ENCODE measurements around the gene HM13. TPM values are rescaled to one million over a fixed set of nuclear protein-coding genes. Genes with fewer than 3 reads are reported as not detected.

HM13 gene
- total and polyA plus RNA-seq, 2 of the 13 experiments (the other 11 are each of a cell fraction or from before 2014, with no cell fraction given): 118 to 243 TPM

DNA sequence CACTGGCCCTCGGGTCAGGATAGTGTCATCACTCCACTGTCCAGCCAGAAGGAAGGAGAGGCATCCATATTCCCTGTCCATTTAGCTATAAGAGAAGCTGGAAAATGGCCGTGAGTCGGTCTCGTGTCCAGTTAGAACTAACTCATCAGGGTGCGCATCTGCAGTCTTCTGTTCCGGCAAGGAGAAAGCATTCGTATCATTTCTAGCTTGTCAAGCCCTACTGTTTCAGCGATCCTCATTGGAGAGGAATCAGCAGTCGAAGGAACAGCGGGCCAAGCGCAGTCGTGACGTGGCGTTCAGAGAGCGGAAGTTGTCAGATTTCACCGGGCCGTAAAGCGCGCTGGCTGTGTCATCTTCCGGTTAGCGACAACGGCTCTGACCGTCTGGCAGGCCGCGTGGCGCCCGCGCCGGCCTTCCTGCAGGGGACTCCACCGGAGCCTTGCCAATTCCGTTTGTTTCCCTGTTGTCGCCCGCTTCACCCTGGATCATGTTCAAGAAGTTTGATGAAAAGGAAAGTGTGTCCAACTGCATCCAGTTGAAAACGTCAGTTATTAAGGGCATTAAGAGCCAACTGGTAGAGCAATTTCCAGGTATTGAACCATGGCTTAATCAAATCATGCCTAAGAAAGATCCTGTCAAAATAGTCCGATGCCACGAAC lies 32.9 kb downstream of the HM13 start (continued):
- TF ChIP-seq, protein P1, sequence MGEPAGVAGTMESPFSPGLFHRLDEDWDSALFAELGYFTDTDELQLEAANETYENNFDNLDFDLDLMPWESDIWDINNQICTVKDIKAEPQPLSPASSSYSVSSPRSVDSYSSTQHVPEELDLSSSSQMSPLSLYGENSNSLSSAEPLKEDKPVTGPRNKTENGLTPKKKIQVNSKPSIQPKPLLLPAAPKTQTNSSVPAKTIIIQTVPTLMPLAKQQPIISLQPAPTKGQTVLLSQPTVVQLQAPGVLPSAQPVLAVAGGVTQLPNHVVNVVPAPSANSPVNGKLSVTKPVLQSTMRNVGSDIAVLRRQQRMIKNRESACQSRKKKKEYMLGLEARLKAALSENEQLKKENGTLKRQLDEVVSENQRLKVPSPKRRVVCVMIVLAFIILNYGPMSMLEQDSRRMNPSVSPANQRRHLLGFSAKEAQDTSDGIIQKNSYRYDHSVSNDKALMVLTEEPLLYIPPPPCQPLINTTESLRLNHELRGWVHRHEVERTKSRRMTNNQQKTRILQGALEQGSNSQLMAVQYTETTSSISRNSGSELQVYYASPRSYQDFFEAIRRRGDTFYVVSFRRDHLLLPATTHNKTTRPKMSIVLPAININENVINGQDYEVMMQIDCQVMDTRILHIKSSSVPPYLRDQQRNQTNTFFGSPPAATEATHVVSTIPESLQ (CRISPR knock-in tag; conservative IDR thresholded peaks at IDR 0.05): no peak
- TF ChIP-seq ZNF446 (CRISPR knock-in tag; IDR thresholded peaks at IDR 0.05) (no peak), NCOA2 (CRISPR knock-in tag; IDR thresholded peaks at IDR 0.05) (peak; percentile 66), ZNF230 (CRISPR knock-in tag; IDR thresholded peaks at IDR 0.05) (peak; percentile 78; the same call in 1 of the 2 replicates), DR1 (CRISPR knock-in tag; IDR thresholded peaks at IDR 0.05) (peak; percentile 75), ZFP36L1 (CRISPR knock-in tag; IDR thresholded peaks at IDR 0.05) (no peak), RARA (CRISPR knock-in tag; IDR thresholded peaks at IDR 0.05) (0 out of 2 replicates have a peak, but pooled peaks have one; percentile 4), AGO1 (IDR thresholded peaks at IDR 0.05; ENCODE audit: low read depth, low read length, poor library complexity, severe bottlenecking) (no peak), ZNF510 (CRISPR knock-in tag; IDR thresholded peaks at IDR 0.05; ENCODE audit: low read depth) (peak; percentile 82; the same call in 1 of the 2 replicates), ZNF432 (CRISPR knock-in tag; IDR thresholded peaks at IDR 0.05; ENCODE audit: borderline replicate concordance) (no peak), NFYC (CRISPR knock-in tag; IDR thresholded peaks at IDR 0.05) (peak; percentile 61), ZNF331 (CRISPR knock-in tag; IDR thresholded peaks at IDR 0.05) (no peak; the same call in 1 of the 2 replicates), MTF1 (CRISPR knock-in tag; IDR thresholded peaks at IDR 0.05) (peak; percentile 60; the same call in 1 of the 2 replicates), DNMT1 (CRISPR knock-in tag; IDR thresholded peaks at IDR 0.05) (no peak), ZNF780A (CRISPR knock-in tag; IDR thresholded peaks at IDR 0.05) (0 out of 2 replicates have a peak, but pooled peaks have one; percentile 59), ZNF292 (CRISPR knock-in tag; IDR thresholded peaks at IDR 0.05; ENCODE audit: borderline replicate concordance, low read depth) (no peak), LBX2 (CRISPR knock-in tag; IDR thresholded peaks at IDR 0.05; ENCODE audit: borderline replicate concordance) (peak; percentile 82; the same call in 1 of the 2 replicates), RORA (CRISPR knock-in tag; IDR thresholded peaks at IDR 0.05) (no peak), CREB1 (IDR thresholded peaks at IDR 0.05) (peak; percentile 98), CREB1 (CRISPR knock-in tag; IDR thresholded peaks at IDR 0.05) (peak; percentile 98), GATA4 (IDR thresholded peaks at IDR 0.05; ENCODE audit: borderline replicate concordance, low read depth) (no peak), ZNF224 (CRISPR knock-in tag; IDR thresholded peaks at IDR 0.05) (no peak)
- TF ChIP-seq, protein P2, sequence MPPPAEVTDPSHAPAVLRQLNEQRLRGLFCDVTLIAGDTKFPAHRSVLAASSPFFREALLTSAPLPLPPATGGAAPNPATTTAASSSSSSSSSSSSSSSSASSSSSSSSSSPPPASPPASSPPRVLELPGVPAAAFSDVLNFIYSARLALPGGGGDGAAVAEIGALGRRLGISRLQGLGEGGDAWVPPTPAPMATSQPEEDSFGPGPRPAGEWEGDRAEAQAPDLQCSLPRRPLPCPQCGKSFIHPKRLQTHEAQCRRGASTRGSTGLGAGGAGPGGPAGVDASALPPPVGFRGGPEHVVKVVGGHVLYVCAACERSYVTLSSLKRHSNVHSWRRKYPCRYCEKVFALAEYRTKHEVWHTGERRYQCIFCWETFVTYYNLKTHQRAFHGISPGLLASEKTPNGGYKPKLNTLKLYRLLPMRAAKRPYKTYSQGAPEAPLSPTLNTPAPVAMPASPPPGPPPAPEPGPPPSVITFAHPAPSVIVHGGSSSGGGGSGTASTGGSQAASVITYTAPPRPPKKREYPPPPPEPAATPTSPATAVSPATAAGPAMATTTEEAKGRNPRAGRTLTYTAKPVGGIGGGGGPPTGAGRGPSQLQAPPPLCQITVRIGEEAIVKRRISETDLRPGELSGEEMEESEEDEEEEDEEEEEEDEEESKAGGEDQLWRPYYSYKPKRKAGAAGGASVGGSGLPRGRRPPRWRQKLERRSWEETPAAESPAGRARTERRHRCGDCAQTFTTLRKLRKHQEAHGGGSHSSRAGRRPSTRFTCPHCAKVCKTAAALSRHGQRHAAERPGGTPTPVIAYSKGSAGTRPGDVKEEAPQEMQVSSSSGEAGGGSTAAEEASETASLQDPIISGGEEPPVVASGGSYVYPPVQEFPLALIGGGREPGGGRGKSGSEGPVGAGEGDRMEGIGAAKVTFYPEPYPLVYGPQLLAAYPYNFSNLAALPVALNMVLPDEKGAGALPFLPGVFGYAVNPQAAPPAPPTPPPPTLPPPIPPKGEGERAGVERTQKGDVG (CRISPR knock-in tag; IDR thresholded peaks at IDR 0.05; ENCODE audit: borderline replicate concordance): 0 out of 2 replicates have a peak, but pooled peaks have one; percentile 28
- TF ChIP-seq, protein P3, sequence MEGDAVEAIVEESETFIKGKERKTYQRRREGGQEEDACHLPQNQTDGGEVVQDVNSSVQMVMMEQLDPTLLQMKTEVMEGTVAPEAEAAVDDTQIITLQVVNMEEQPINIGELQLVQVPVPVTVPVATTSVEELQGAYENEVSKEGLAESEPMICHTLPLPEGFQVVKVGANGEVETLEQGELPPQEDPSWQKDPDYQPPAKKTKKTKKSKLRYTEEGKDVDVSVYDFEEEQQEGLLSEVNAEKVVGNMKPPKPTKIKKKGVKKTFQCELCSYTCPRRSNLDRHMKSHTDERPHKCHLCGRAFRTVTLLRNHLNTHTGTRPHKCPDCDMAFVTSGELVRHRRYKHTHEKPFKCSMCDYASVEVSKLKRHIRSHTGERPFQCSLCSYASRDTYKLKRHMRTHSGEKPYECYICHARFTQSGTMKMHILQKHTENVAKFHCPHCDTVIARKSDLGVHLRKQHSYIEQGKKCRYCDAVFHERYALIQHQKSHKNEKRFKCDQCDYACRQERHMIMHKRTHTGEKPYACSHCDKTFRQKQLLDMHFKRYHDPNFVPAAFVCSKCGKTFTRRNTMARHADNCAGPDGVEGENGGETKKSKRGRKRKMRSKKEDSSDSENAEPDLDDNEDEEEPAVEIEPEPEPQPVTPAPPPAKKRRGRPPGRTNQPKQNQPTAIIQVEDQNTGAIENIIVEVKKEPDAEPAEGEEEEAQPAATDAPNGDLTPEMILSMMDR (CRISPR knock-in tag; IDR thresholded peaks at IDR 0.05): peak; percentile 35

Measured in HepG2 (cell line).